SJSA1 (cell line): ENCODE results near the gene ZNF222. TPM values are rescaled to one million over a fixed set of nuclear protein-coding genes. Genes with fewer than 3 reads are reported as not detected.

ENCODE experiments used
- DNase-seq, 2 experiments: peaks; one replicate each; pipeline ENCODE4 v3.0.0-alpha.2; 2015 to 2020; ENCODE audit warnings: low spot score in 2 of 2, low read depth in 1 of 2
- H3K27ac ChIP-seq: fragments of 250-450 bp; sonication (Bioruptor Pico); 2 replicates; pipeline ENCODE4 v1.5.1; 2020; ENCODE audit warnings: mild to moderate bottlenecking, moderate library complexity
- H3K27me3 ChIP-seq: fragments of 250-450 bp; sonication (Bioruptor Pico); replicated peaks from 2 replicates; pipeline ENCODE4 v1.5.1; 2020; ENCODE audit warnings: mild to moderate bottlenecking, moderate library complexity
- H3K36me3 ChIP-seq: fragments of 250-450 bp; sonication (Bioruptor Pico); 2 replicates; pipeline ENCODE4 v1.5.1; 2020; ENCODE audit warnings: mild to moderate bottlenecking
- H3K4me1 ChIP-seq: fragments of 250-450 bp; sonication (Bioruptor Pico); replicated peaks from 2 replicates; pipeline ENCODE4 v1.6.1; 2021; ENCODE audit warnings: mild to moderate bottlenecking
- H3K4me3 ChIP-seq: fragments of 250-450 bp; sonication (Bioruptor Pico); 2 replicates; pipeline ENCODE4 v1.5.1; 2020; ENCODE audit warnings: mild to moderate bottlenecking
- H3K9me3 ChIP-seq: fragments of 250-450 bp; sonication (Bioruptor Pico); replicated peaks from 2 replicates; pipeline ENCODE4 v1.5.1; 2020; ENCODE audit warnings: mild to moderate bottlenecking
- total RNA-seq: library from RNA; depleted of rRNA; stranded (reverse); fragments of >200 nt; shearing (Covaris generic); gene quantifications from 2 replicates; pipeline ENCODE4 v1.2.3, GENCODE V29; 2014; rRNA removed

The ZNF222 gene
- total RNA-seq: 8.1 and 9.6 TPM in 2 replicates

DNA sequence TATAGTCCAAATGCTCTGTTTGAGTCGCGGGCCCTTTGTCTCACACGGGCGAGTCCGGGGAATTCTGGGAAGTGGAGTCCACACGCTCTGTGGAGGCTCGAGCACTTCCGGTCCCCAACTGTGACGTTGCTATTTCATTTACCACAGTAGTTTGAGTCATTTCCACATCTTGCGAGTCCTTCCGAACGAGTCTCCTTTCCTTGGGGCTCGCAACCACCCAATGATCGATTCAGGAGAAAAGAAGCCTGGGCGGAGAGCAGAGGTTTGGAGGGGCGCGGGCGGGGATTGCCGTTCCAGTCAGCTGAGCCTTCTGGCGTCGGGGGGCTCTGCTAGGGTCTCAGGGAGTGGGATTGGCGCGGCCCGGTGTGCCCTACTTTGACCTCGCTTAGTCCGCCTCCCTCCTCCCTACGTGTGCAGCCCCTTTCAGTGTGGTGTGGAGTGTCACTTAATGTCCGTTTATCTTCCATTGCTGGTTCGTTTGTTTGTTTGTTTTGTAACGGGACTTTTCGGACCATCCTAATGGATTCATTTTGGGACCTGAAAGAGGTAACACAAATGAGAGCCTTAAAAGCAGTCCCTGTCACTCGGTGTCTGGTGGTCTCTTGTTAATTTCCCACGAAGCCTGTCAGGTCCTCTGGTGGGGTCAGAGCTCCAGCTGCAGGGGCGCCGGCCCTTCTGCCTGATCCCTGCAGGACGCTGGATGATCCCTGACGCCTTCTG lies at the start of gene ZNF222:
TSS of gene ZNF222 (plus strand) at position 163 of the 720 bp plus-strand sequence. CDS start at position 221, 58 bp downstream.
- peaks cover 4% of the 10 kb centered on the region; the same call in 1 of the 2 replicates for H3K9me3 ChIP-seq
- H3K27me3 ChIP-seq: no peaks in the 10 kb centered on the region
- peaks cover 37% of the 10 kb centered on the region for H3K36me3 ChIP-seq
- DNase-seq: peak; percentile 60 to 85
- H3K27ac ChIP-seq: peak within 1 kb of the TSS; percentile 52
- H3K4me3 ChIP-seq: peak within 1 kb of the TSS; percentile 56
- no peaks in the 10 kb centered on the region for H3K4me1 ChIP-seq

GRCh38 chr19:43976732-43977131 lies 48.4 kb upstream of the ZNF222 start:
- no peaks in the 10 kb centered on the region for H3K27me3 ChIP-seq
- H3K4me3 ChIP-seq: no peak overlapping the region
- peaks cover 22% of the 10 kb centered on the region for H3K9me3 ChIP-seq
- no peaks in the 10 kb centered on the region for H3K4me1 ChIP-seq
- no peak for DNase-seq
- H3K36me3 ChIP-seq: peaks cover 6% of the 10 kb centered on the region
- H3K27ac ChIP-seq: no peak overlapping the region

- Histone ChIP-seq H3K4me3 (peak overlapping the region; percentile 54), H3K36me3 (peaks cover 10% of the 10 kb centered on the region), H3K27ac (no peak overlapping the region), H3K4me1 (no peaks in the 10 kb centered on the region), H3K27me3 (no peaks in the 10 kb centered on the region), H3K9me3 (peaks cover 7% of the 10 kb centered on the region; the same call in 1 of the 2 replicates)
- no peak for DNase-seq
Measured at GRCh38 chr19:43983544-43983911, 41.7 kb upstream of the ZNF222 start.

DNA sequence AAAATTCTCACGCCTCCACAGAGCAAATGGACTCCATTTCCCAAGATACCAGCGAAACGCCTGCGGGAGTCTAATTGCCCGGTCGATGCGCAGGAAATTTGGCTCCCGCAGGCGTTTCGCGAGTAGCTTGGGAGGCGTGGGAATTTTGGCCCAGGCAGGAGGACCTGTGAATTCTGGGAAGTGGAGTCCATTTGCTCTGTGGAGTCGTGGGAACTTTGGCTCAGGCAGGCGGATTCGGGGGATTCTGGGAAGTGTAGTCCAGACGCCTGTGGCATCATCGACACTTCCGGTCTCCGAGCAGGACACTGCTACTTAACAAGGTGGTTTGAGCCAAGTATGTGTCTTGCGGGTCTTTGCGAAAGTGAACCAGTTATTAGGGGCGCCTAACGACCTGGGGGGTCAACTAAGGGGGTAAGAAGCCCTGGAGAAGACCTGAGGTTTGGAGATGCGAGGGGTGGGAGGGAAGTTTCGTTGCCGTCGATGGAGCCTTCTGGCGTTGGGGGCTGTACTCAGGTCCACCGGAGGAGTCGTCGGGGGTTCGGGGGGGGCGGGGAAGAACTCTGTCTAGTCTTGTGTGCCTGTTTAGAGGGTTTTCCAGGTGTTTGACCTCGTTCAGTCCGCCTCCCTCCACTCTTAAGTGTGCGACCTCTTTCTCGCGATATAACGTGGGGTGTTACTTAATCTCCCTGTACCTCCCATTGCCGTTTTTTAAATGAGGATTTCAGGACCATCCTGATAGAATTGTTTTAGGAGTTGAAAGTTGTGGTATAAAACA lies 41.1 kb upstream of the ZNF222 start, which contains the start of gene ZNF155:
TSS of gene ZNF155 (plus strand) at position 277 of the 775 bp plus-strand sequence. CDS start 4,356 bp downstream, outside the sequence.
- peaks cover 16% of the 10 kb centered on the region for H3K36me3 ChIP-seq
- H3K9me3 ChIP-seq: peaks cover 7% of the 10 kb centered on the region; the same call in 1 of the 2 replicates
- no peaks in the 10 kb centered on the region for H3K27me3 ChIP-seq
- no peaks in the 10 kb centered on the region for H3K4me1 ChIP-seq
- 0 out of 2 replicates have a peak within 1 kb of the TSS, but pooled peaks have one; percentile 21 for H3K27ac ChIP-seq
- peak within 1 kb of the TSS; percentile 54 for H3K4me3 ChIP-seq
- DNase-seq: peak; percentile 85 to 95

- Histone ChIP-seq H3K27ac (no peak overlapping the region), H3K27me3 (no peaks in the 10 kb centered on the region), H3K4me3 (peak overlapping the region; percentile 54), H3K4me1 (no peaks in the 10 kb centered on the region), H3K36me3 (peaks cover 22% of the 10 kb centered on the region), H3K9me3 (peaks cover 7% of the 10 kb centered on the region; the same call in 1 of the 2 replicates)
- DNase-seq: peak in 1 of 2 experiments; percentile 37
Measured at GRCh38 chr19:43984687-43985000, 40.5 kb upstream of the ZNF222 start.

DNA sequence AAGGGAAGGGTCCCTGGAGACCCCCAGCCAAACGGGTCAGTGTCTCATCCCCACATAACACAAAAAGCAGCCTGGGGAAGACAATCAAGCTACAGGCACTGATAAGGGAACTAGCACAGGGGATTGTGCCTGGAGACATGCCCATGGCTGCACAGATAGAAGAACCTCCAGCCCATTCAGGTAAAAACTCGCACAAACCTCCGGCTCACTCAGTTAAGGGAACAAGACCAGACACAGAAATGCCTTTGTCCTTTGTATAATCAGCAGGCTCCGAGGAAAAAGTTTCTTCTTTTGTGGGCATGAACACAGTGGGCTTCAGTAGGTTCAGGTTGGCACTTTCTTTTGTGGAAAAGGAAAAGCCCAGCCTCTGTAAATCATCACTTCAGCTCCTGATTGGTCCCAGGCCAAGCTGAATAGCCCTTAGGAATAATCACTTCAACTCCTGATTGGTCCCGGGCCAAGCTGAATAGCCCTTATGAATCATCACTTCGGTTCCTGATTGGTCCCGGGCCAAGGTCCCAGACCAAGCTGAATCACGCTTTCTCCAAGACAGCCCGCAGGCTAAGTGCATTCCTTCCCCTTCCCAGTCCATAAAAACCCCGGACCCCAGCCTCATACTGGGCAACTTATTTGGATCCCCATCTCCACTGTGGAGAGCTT lies 27.4 kb upstream of the ZNF222 start:
- Histone ChIP-seq H3K4me3 (no peak overlapping the region), H3K27ac (no peak overlapping the region), H3K27me3 (no peaks in the 10 kb centered on the region), H3K4me1 (peaks cover 5% of the 10 kb centered on the region; the same call in 1 of the 2 replicates), H3K9me3 (no peaks in the 10 kb centered on the region), H3K36me3 (peaks cover 38% of the 10 kb centered on the region)
- no peak for DNase-seq

DNA sequence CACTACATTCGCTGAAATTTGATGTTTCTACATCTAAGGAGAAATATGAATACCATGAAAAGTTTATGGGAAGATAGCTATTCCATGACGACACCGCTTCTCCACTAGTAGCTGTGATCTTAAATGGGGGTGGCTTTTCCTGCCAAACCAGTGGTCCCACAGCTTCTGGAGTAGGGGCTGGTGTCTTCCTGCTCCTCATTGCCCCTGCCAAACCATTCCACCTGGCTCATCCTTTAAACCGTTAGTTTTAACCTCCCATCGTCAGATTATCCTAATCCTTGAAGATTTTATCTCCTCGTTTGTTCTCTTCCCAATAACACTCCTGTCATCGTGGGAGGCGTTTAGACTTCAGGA lies 23.0 kb upstream of the ZNF222 start:
- peak overlapping the region; percentile 59 for H3K4me3 ChIP-seq
- peak overlapping the region; percentile 42 for H3K27ac ChIP-seq
- DNase-seq: no peak

GRCh38 chr19:44002566-44003460 lies 22.4 kb upstream of the ZNF222 start, which contains the start of gene ZNF230:
TSS of gene ZNF230 (plus strand) at chr19:44002957. CDS start at chr19:44007079, 4,122 bp downstream.
- Histone ChIP-seq H3K4me1 (peaks cover 9% of the 10 kb centered on the region; the same call in 1 of the 2 replicates), H3K9me3 (0 out of 2 replicates have a peak, but pooled peaks cover 3% of the 10 kb centered on the region), H3K36me3 (peaks cover 17% of the 10 kb centered on the region), H3K27me3 (no peaks in the 10 kb centered on the region), H3K27ac (peak within 1 kb of the TSS; percentile 42), H3K4me3 (peak within 1 kb of the TSS; percentile 59)
- peak; percentile 81 to 91 for DNase-seq

More for the DNA sequence above, 23.0 kb upstream of the ZNF222 start:
- Histone ChIP-seq H3K4me1 (peaks cover 9% of the 10 kb centered on the region; the same call in 1 of the 2 replicates), H3K36me3 (peaks cover 13% of the 10 kb centered on the region), H3K9me3 (0 out of 2 replicates have a peak, but pooled peaks cover 3% of the 10 kb centered on the region), H3K27me3 (no peaks in the 10 kb centered on the region)

- H3K4me1 ChIP-seq: peaks cover 9% of the 10 kb centered on the region; the same call in 1 of the 2 replicates
- no peak overlapping the region for H3K27ac ChIP-seq
- DNase-seq: no peak
- peak overlapping the region; percentile 59 for H3K4me3 ChIP-seq
- no peaks in the 10 kb centered on the region for H3K27me3 ChIP-seq
- H3K9me3 ChIP-seq: 0 out of 2 replicates have a peak, but pooled peaks cover 3% of the 10 kb centered on the region
- H3K36me3 ChIP-seq: peaks cover 24% of the 10 kb centered on the region
Measured at GRCh38 chr19:44003461-44004009, 21.6 kb upstream of the ZNF222 start.

GRCh38 chr19:44005973-44006372 lies 19.2 kb upstream of the ZNF222 start:
- peaks cover 49% of the 10 kb centered on the region for H3K36me3 ChIP-seq
- H3K9me3 ChIP-seq: peaks cover 25% of the 10 kb centered on the region
- no peak overlapping the region for H3K27ac ChIP-seq
- H3K27me3 ChIP-seq: no peaks in the 10 kb centered on the region
- H3K4me3 ChIP-seq: no peak overlapping the region
- H3K4me1 ChIP-seq: peaks cover 9% of the 10 kb centered on the region; the same call in 1 of the 2 replicates
- no peak for DNase-seq

- peaks cover 64% of the 10 kb centered on the region for H3K36me3 ChIP-seq
- no peak overlapping the region for H3K4me3 ChIP-seq
- 0 out of 2 replicates have a peak, but pooled peaks cover 4% of the 10 kb centered on the region for H3K4me1 ChIP-seq
- H3K27me3 ChIP-seq: no peaks in the 10 kb centered on the region
- DNase-seq: no peak
- H3K27ac ChIP-seq: no peak overlapping the region
- peaks cover 28% of the 10 kb centered on the region for H3K9me3 ChIP-seq
Measured at GRCh38 chr19:44007473-44007872, 17.7 kb upstream of the ZNF222 start.

GRCh38 chr19:44010468-44010867 lies 14.7 kb upstream of the ZNF222 start:
- H3K4me1 ChIP-seq: no peaks in the 10 kb centered on the region
- peaks cover 28% of the 10 kb centered on the region for H3K9me3 ChIP-seq
- H3K4me3 ChIP-seq: no peak overlapping the region
- no peaks in the 10 kb centered on the region for H3K27me3 ChIP-seq
- H3K27ac ChIP-seq: no peak overlapping the region
- DNase-seq: peak in 1 of 2 experiments; percentile 1
- H3K36me3 ChIP-seq: peaks cover 66% of the 10 kb centered on the region
